Measurements from ENCODE around the gene CFAP54. TPM values are rescaled to one million over a fixed set of nuclear protein-coding genes. Genes with fewer than 3 reads are reported as not detected.

CFAP54 gene
- total and polyA plus RNA-seq, 2 of the 4 experiments (the other 2 are of a cell fraction) = 0.18 to 0.41 TPM

- ChIA-PET CTCF (no interaction called here), POLR2A (ENCODE audit: unreplicated experiment) (no interaction called here)
- Histone ChIP-seq H3K9me3 (ENCODE audit: control insufficient read depth, insufficient read depth, low read length) (no peaks in the 10 kb centered on the region), H2BK5ac (ENCODE audit: low read depth, low read length, poor library complexity, severe bottlenecking) (no peak overlapping the region), H3K9me1 (ENCODE audit: insufficient read depth, low read length) (no peaks in the 10 kb centered on the region), H2AK9ac (replicated peaks; ENCODE audit: low read depth, low read length, poor library complexity) (no peak overlapping the region), H4K20me1 (ENCODE audit: insufficient read depth, low read length) (no peaks in the 10 kb centered on the region), H2BK120ac (ENCODE audit: low read depth, low read length) (no peak overlapping the region), H3K9ac (ENCODE audit: low read depth, low read length) (no peak overlapping the region), H2AK5ac (ENCODE audit: low read depth, low read length) (no peak overlapping the region), H2AFZ (replicated peaks; ENCODE audit: low read length, poor library complexity) (no peak overlapping the region), H3K4me2 (ENCODE audit: low read depth, low read length) (no peak overlapping the region), H3K4me1 (ENCODE audit: control insufficient read depth, insufficient read depth, low read length) (no peaks in the 10 kb centered on the region), H3K4me3 (ENCODE audit: insufficient read depth, low read depth, low read length) (no peak overlapping the region), H2BK15ac (ENCODE audit: low read depth, low read length) (no peak overlapping the region), H2BK20ac (ENCODE audit: low read depth, low read length) (no peak overlapping the region), H3K14ac (replicated peaks; ENCODE audit: low read depth, low read length) (no peak overlapping the region), H3K4ac (ENCODE audit: low read depth, low read length) (no peak overlapping the region), H4K91ac (ENCODE audit: insufficient read depth, low read depth, low read length) (no peak overlapping the region), H3K56ac (ENCODE audit: extremely low read depth, insufficient read depth, low read length) (no peak overlapping the region), H3K27me3 (ENCODE audit: control insufficient read depth, insufficient read depth, low read length) (peaks cover 1% of the 10 kb centered on the region; the same call in 1 of the 2 replicates), H3K18ac (ENCODE audit: low read depth, low read length) (no peak overlapping the region), H4K5ac (ENCODE audit: low read depth, low read length) (no peak overlapping the region), H4K8ac (ENCODE audit: low read depth in 2 of 2, low read length in 2 of 2) (no peak overlapping the region), H3K27ac (ENCODE audit: insufficient read depth, low read length) (no peak overlapping the region), H3K79me1 (ENCODE audit: low read depth in 1 of 2, low read length in 2 of 2) (no peaks in the 10 kb centered on the region), H3K23ac (ENCODE audit: low read depth, low read length) (no peak overlapping the region), H3K36me3 (ENCODE audit: control insufficient read depth, insufficient read depth, low read length) (no peaks in the 10 kb centered on the region)
- dilution Hi-C loops (cut with HindIII; ENCODE audit: low sequenced_read_pairs, unreplicated experiment) = no loop called here
- BruUV-seq (replicated peaks) = no TSS peak
- intact Hi-C loops (cut with micrococcal nuclease) = no loop called here
- ATAC-seq (ENCODE audit: low read depth) (no peak), DNase-seq (no peak)
- no CpG with 5 or more reads among the region's 7 CpGs for WGBS, 2 experiments (ENCODE audit: extremely low coverage in 2 of 2, insufficient read length in 1 of 2)
- in situ Hi-C loops (cut with MboI; ENCODE audit: low sequenced_read_pairs) = no loop called here
- no peak for TF ChIP-seq MXI1 (IDR thresholded peaks at IDR 0.05; ENCODE audit: borderline replicate concordance, low read depth, low read length)
- TF ChIP-seq, protein P1, sequence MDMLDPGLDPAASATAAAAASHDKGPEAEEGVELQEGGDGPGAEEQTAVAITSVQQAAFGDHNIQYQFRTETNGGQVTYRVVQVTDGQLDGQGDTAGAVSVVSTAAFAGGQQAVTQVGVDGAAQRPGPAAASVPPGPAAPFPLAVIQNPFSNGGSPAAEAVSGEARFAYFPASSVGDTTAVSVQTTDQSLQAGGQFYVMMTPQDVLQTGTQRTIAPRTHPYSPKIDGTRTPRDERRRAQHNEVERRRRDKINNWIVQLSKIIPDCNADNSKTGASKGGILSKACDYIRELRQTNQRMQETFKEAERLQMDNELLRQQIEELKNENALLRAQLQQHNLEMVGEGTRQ (IDR thresholded peaks at IDR 0.05; ENCODE audit: low read depth, low read length) = no peak
Measured at GRCh38 chr12:96529912-96530311, 40.5 kb downstream of the CFAP54 start.

Measured in IMR-90 (cell line).